Fibroblast of lung (primary cell): ENCODE data around the gene LATS2.

Experiments used
- CTCF ChIP-seq, 2 donors: IDR thresholded peaks in 1 of 2; conservative IDR thresholded peaks in 1 of 2; 1 replicate in 1 of 2; 2 replicates in 1 of 2; pipeline ENCODE4 v1.5.1; 2011 to 2012; ENCODE audit warnings: low read length in 2 of 2, control low read depth in 1 of 2, inconsistent platforms in 1 of 2, low read depth in 1 of 2, mild to moderate bottlenecking in 1 of 2
- EZH2 ChIP-seq: IDR thresholded peaks from 2 replicates; pipeline ENCODE4 v1.5.1; 2012; ENCODE audit warnings: low read length, control low read depth, mild to moderate bottlenecking; ENCODE audit errors: missing control alignments

- no peak for TF ChIP-seq CTCF (conservative IDR thresholded peaks at IDR 0.05 in 1 of 2, IDR thresholded peaks at IDR 0.05 in 1 of 2; ENCODE audit: low read depth in 1 of 2, low read length in 2 of 2)
- no peak for TF ChIP-seq EZH2
Observed at GRCh38 chr13:21080593-21080891, 19.2 kb upstream of the LATS2 start.
